B cell (primary cell): ENCODE measurements around the gene MST1.

Experiments used
- EZH2 ChIP-seq: IDR thresholded peaks from 2 replicates; pipeline ENCODE4 v1.6.1; 2012; ENCODE audit warnings: borderline replicate concordance, low read depth, mild to moderate bottlenecking, moderate library complexity, low read length; ENCODE audit not compliant: insufficient read depth, poor library complexity, severe bottlenecking
- TF ChIP-seq, protein P1 (sequence below): fragments of 200-600 bp; IDR thresholded peaks from one replicate; pipeline ENCODE4 v1.8.0; 2022; ENCODE audit warnings: antibody characterized with exemption, mild to moderate bottlenecking

DNA sequence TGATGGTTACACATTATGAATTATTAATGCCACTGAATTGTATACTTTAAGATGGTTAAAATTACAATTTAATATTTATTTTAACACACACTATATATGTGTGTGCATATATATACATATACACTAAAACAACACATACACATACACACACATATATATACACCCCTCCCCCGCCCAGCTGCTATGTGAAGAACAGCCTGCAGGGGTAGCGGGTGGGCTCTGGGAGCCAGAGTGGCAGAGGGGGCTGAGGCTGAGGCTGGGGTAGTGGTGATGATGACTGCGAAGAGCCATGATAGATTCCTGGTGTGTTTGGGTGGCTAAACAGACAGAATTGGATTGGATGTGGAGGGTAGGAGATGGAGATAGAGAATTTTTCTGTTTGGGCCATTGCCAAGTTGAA, 54.5 kb downstream of the MST1 start:
- TF ChIP-seq, protein P1, sequence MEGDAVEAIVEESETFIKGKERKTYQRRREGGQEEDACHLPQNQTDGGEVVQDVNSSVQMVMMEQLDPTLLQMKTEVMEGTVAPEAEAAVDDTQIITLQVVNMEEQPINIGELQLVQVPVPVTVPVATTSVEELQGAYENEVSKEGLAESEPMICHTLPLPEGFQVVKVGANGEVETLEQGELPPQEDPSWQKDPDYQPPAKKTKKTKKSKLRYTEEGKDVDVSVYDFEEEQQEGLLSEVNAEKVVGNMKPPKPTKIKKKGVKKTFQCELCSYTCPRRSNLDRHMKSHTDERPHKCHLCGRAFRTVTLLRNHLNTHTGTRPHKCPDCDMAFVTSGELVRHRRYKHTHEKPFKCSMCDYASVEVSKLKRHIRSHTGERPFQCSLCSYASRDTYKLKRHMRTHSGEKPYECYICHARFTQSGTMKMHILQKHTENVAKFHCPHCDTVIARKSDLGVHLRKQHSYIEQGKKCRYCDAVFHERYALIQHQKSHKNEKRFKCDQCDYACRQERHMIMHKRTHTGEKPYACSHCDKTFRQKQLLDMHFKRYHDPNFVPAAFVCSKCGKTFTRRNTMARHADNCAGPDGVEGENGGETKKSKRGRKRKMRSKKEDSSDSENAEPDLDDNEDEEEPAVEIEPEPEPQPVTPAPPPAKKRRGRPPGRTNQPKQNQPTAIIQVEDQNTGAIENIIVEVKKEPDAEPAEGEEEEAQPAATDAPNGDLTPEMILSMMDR = no peak
- no peak for TF ChIP-seq EZH2
